Neuronal stem cell (in vitro differentiated cells): Measurements from ENCODE around the gene LOXL1.

Source experiments
- DNase-seq: peaks from one replicate; pipeline ENCODE4 v3.0.0-alpha.2; 2013; ENCODE audit warnings: low spot score
- H2AFZ ChIP-seq: one replicate; pipeline ENCODE4 v1.6.1; 2013; ENCODE audit warnings: mild to moderate bottlenecking, low read length, inconsistent platforms
- H2AK5ac ChIP-seq: 2 replicates; pipeline ENCODE4 v1.6.1; 2013; ENCODE audit warnings: low read depth, mild to moderate bottlenecking, inconsistent platforms, low read length, moderate library complexity, mixed read lengths
- H2BK120ac ChIP-seq: 2 replicates; pipeline ENCODE4 v1.6.1; 2013; ENCODE audit warnings: low read depth, mild to moderate bottlenecking, inconsistent platforms, low read length, moderate library complexity, mixed read lengths
- H2BK12ac ChIP-seq: one replicate; pipeline ENCODE4 v1.6.1; 2013; ENCODE audit warnings: low read length, inconsistent platforms
- H2BK15ac ChIP-seq: 2 replicates; pipeline ENCODE4 v1.6.1; 2013; ENCODE audit warnings: mild to moderate bottlenecking, low read length, inconsistent platforms, mixed read lengths
- H2BK5ac ChIP-seq: one replicate; pipeline ENCODE4 v1.6.1; 2013; ENCODE audit warnings: inconsistent platforms, mild to moderate bottlenecking, low read length, moderate library complexity
- H3K14ac ChIP-seq: one replicate; pipeline ENCODE4 v1.6.1; 2013; ENCODE audit warnings: low read length, inconsistent platforms
- H3K18ac ChIP-seq: 2 replicates; pipeline ENCODE4 v1.6.1; 2013; ENCODE audit warnings: low read length, inconsistent platforms
- H3K23ac ChIP-seq: 2 replicates; pipeline ENCODE4 v1.6.1; 2013; ENCODE audit warnings: low read depth, mild to moderate bottlenecking, mixed read lengths, low read length, inconsistent platforms; ENCODE audit not compliant: poor library complexity
- H3K27ac ChIP-seq: replicated peaks from 3 replicates; pipeline ENCODE4 v1.5.1; 2013; ENCODE audit warnings: low read length, inconsistent platforms
- H3K27me3 ChIP-seq, 3 experiments: 2 replicates each; pipeline ENCODE4 v1.6.1; 2013; ENCODE audit warnings: low read length in 3 of 3, mild to moderate bottlenecking in 2 of 3, inconsistent platforms in 1 of 3, low read depth in 1 of 3, mixed read lengths in 1 of 3, moderate library complexity in 1 of 3; ENCODE audit not compliant: control insufficient read depth in 3 of 3, insufficient read depth in 3 of 3
- H3K36me3 ChIP-seq, 2 donors: replicated peaks in 1 of 2; 2 replicates each; pipeline ENCODE4 v1.6.1; 2013; ENCODE audit warnings: low read length in 2 of 2; ENCODE audit not compliant: control insufficient read depth in 2 of 2, insufficient read depth in 2 of 2
- H3K4ac ChIP-seq: 2 replicates; pipeline ENCODE4 v1.6.1; 2013; ENCODE audit warnings: inconsistent platforms, mild to moderate bottlenecking, low read length, moderate library complexity
- H3K4me1 ChIP-seq, 2 donors: 1 replicate in 1 of 2; 2 replicates in 1 of 2; pipeline ENCODE4 v1.6.1; 2013; ENCODE audit warnings: low read length in 2 of 2, low read depth in 1 of 2; ENCODE audit not compliant: control insufficient read depth in 2 of 2, insufficient read depth in 1 of 2
- H3K4me2 ChIP-seq: one replicate; pipeline ENCODE4 v1.6.1; 2013; ENCODE audit warnings: mild to moderate bottlenecking, low read length, inconsistent platforms; ENCODE audit not compliant: insufficient read depth, poor library complexity, severe bottlenecking
- H3K4me3 ChIP-seq, 2 donors: 2 replicates each; pipeline ENCODE4 v1.5.1; 2013; ENCODE audit warnings: low read length in 2 of 2, mild to moderate bottlenecking in 2 of 2, inconsistent platforms in 1 of 2, moderate library complexity in 1 of 2
- H3K79me1 ChIP-seq: one replicate; pipeline ENCODE4 v1.6.1; 2013; ENCODE audit warnings: low read depth, mild to moderate bottlenecking, inconsistent platforms, low read length, moderate library complexity
- H3K9ac ChIP-seq: one replicate; pipeline ENCODE4 v1.6.1; 2013; ENCODE audit warnings: mild to moderate bottlenecking, low read depth, low read length, inconsistent platforms; ENCODE audit not compliant: poor library complexity
- H3K9me3 ChIP-seq, 2 donors: replicated peaks in 1 of 2; 2 replicates each; pipeline versions ENCODE3 to v1.6.1; 2013; ENCODE audit warnings: low read length in 2 of 2, mild to moderate bottlenecking in 2 of 2, inconsistent platforms in 1 of 2, low read depth in 1 of 2, mixed read lengths in 1 of 2, moderate library complexity in 1 of 2; ENCODE audit not compliant: control insufficient read depth in 2 of 2, insufficient read depth in 1 of 2
- H4K8ac ChIP-seq: one replicate; pipeline ENCODE4 v1.6.1; 2013; ENCODE audit warnings: low read depth, mild to moderate bottlenecking, inconsistent platforms, low read length, moderate library complexity
- H4K91ac ChIP-seq: one replicate; pipeline ENCODE4 v1.6.1; 2013; ENCODE audit warnings: low read length, low read depth, mild to moderate bottlenecking, inconsistent platforms; ENCODE audit not compliant: poor library complexity
- whole genome bisulfite sequencing, 2 donors: extraction: QIAGEN DNeasy Blood & Tissue Kit; methylation state at CpG; one replicate each; pipeline ENCODE4 v1.1.7; 2013; ENCODE audit warnings: missing lambda C conversion rate in 2 of 2, mixed read lengths in 1 of 2; ENCODE audit not compliant: insufficient read length in 2 of 2, insufficient replicate concordance in 1 of 2; ENCODE audit errors: extremely low coverage in 2 of 2; 5-methylcytosine and 5-hydroxymethylcytosine counted together

The LOXL1 gene

GRCh38 chr15:73962433-73962832, 36.2 kb downstream of the LOXL1 start:
- no peak overlapping the region for H3K4me3 ChIP-seq
- H3K14ac ChIP-seq = no peak overlapping the region
- no peak overlapping the region for H3K4me2 ChIP-seq
- H2AK5ac ChIP-seq = no peak overlapping the region
- no CpG with 5 or more reads among the region's 5 CpGs for WGBS, 2 donors
- H2BK5ac ChIP-seq = no peak overlapping the region
- H2BK15ac ChIP-seq = no peak overlapping the region
- H2BK12ac ChIP-seq = no peak overlapping the region
- H4K8ac ChIP-seq = no peak overlapping the region
- no peaks in the 10 kb centered on the region for H3K79me1 ChIP-seq
- H3K4me1 ChIP-seq = peaks cover 6 to 12% of the 10 kb centered on the region in 2 donors
- no peaks in the 10 kb centered on the region for H3K36me3 ChIP-seq
- H3K27ac ChIP-seq = no peak overlapping the region
- no peaks in the 10 kb centered on the region for H3K9me3 ChIP-seq
- H3K23ac ChIP-seq = no peak overlapping the region
- H2BK120ac ChIP-seq = no peak overlapping the region
- H3K18ac ChIP-seq = no peak overlapping the region
- H2AFZ ChIP-seq = no peak overlapping the region
- H4K91ac ChIP-seq = no peak overlapping the region
- H3K27me3 ChIP-seq = peaks cover 0 to 3% (median 0%) of the 10 kb centered on the region in 3 experiments
- DNase-seq = no peak
- H3K4ac ChIP-seq = no peak overlapping the region
- no peak overlapping the region for H3K9ac ChIP-seq

- Histone ChIP-seq H2BK120ac (no peak overlapping the region), H3K18ac (peak overlapping the region; percentile 55), H2BK15ac (no peak overlapping the region), H2AK5ac (no peak overlapping the region), H3K4me3 (no peak overlapping the region), H3K4me1 (peaks cover 6 to 12% of the 10 kb centered on the region in 2 donors), H3K14ac (no peak overlapping the region), H3K9ac (peak overlapping the region; percentile 9), H4K91ac (no peak overlapping the region), H4K8ac (no peak overlapping the region), H3K36me3 (no peaks in the 10 kb centered on the region), H2AFZ (peak overlapping the region; percentile 87), H3K27ac (no peak overlapping the region), H2BK5ac (no peak overlapping the region), H3K79me1 (no peaks in the 10 kb centered on the region), H3K23ac (no peak overlapping the region), H3K4ac (no peak overlapping the region), H3K9me3 (no peaks in the 10 kb centered on the region), H3K4me2 (no peak overlapping the region), H2BK12ac (no peak overlapping the region), H3K27me3 (peaks cover 0 to 3% (median 0%) of the 10 kb centered on the region in 3 experiments)
- peak; percentile 84 for DNase-seq
- WGBS, 2 donors = no CpG with 5 or more reads among the region's 11 CpGs
Measured at GRCh38 chr15:73964736-73965093, 38.5 kb downstream of the LOXL1 start.

- Histone ChIP-seq H3K9ac (peak overlapping the region; percentile 9), H3K9me3 (no peaks in the 10 kb centered on the region), H2AK5ac (no peak overlapping the region), H3K14ac (no peak overlapping the region), H3K4me1 (peaks cover 6 to 12% of the 10 kb centered on the region in 2 donors), H4K8ac (no peak overlapping the region), H3K23ac (no peak overlapping the region), H2BK15ac (no peak overlapping the region), H3K4me2 (peak overlapping the region; percentile 21), H4K91ac (no peak overlapping the region), H3K36me3 (no peaks in the 10 kb centered on the region), H3K79me1 (no peaks in the 10 kb centered on the region), H3K27me3 (peaks cover 0 to 3% (median 0%) of the 10 kb centered on the region in 3 experiments), H3K27ac (no peak overlapping the region), H2BK12ac (no peak overlapping the region), H3K4ac (no peak overlapping the region), H3K4me3 (no peak overlapping the region), H2BK120ac (no peak overlapping the region), H2AFZ (peak overlapping the region; percentile 87), H3K18ac (peak overlapping the region; percentile 55), H2BK5ac (no peak overlapping the region)
- no CpG with 5 or more reads among the region's 13 CpGs for WGBS, 2 donors
- DNase-seq = no peak
Measured at GRCh38 chr15:73965094-73965757, 39.0 kb downstream of the LOXL1 start.

GRCh38 chr15:73965758-73966113, 39.5 kb downstream of the LOXL1 start:
- no peak overlapping the region for H4K91ac ChIP-seq
- DNase-seq = no peak
- no peak overlapping the region for H2AFZ ChIP-seq
- H3K4me3 ChIP-seq = no peak overlapping the region
- no peak overlapping the region for H2BK15ac ChIP-seq
- H3K14ac ChIP-seq = no peak overlapping the region
- H2AK5ac ChIP-seq = no peak overlapping the region
- no CpG with 5 or more reads among the region's 2 CpGs for WGBS, 2 donors
- H3K27me3 ChIP-seq = peaks cover 0 to 6% (median 0%) of the 10 kb centered on the region in 3 experiments
- peaks cover 6 to 12% of the 10 kb centered on the region in 2 donors for H3K4me1 ChIP-seq
- no peaks in the 10 kb centered on the region for H3K79me1 ChIP-seq
- H2BK120ac ChIP-seq = no peak overlapping the region
- H4K8ac ChIP-seq = no peak overlapping the region
- no peak overlapping the region for H3K9ac ChIP-seq
- no peak overlapping the region for H3K18ac ChIP-seq
- no peak overlapping the region for H2BK5ac ChIP-seq
- H3K9me3 ChIP-seq = no peaks in the 10 kb centered on the region
- no peaks in the 10 kb centered on the region for H3K36me3 ChIP-seq
- H3K27ac ChIP-seq = no peak overlapping the region
- no peak overlapping the region for H3K23ac ChIP-seq
- no peak overlapping the region for H3K4me2 ChIP-seq
- H3K4ac ChIP-seq = no peak overlapping the region
- no peak overlapping the region for H2BK12ac ChIP-seq
